Lower lobe of right lung (tissue), 2 donors: ENCODE results near the gene MAP7D2. TPM values are rescaled to one million over a fixed set of nuclear protein-coding genes. Genes with fewer than 3 reads are reported as not detected.

Source experiments
- ATAC-seq, 2 donors: fragments of 200-7000 bp; cut with Tn5 transposase; one replicate each; pipeline ENCODE4 v1.9.1; 2020 to 2022; ENCODE audit warnings: mild to moderate bottlenecking in 2 of 2, moderate library complexity in 2 of 2
- DNase-seq: peaks from one replicate; pipeline ENCODE4 v3.0.0-alpha.2; 2020
- H3K27ac ChIP-seq: fragments of 200-600 bp; one replicate; pipeline ENCODE4 v1.8.0; 2022
- H3K27me3 ChIP-seq: fragments of 200-600 bp; one replicate; pipeline ENCODE4 v1.8.0; 2022; ENCODE audit warnings: low read depth
- H3K36me3 ChIP-seq: fragments of 200-600 bp; one replicate; pipeline ENCODE4 v1.8.0; 2022; ENCODE audit warnings: mild to moderate bottlenecking
- H3K4me1 ChIP-seq: fragments of 200-600 bp; one replicate; pipeline ENCODE4 v1.8.0; 2022
- H3K4me3 ChIP-seq: fragments of 200-600 bp; one replicate; pipeline ENCODE4 v1.8.0; 2022; ENCODE audit warnings: mild to moderate bottlenecking
- H3K9me3 ChIP-seq: fragments of 200-600 bp; one replicate; pipeline ENCODE4 v1.8.0; 2022
- CTCF ChIP-seq: fragments of 200-600 bp; IDR thresholded peaks from one replicate; pipeline ENCODE4 v1.8.0; 2022; ENCODE audit warnings: antibody characterized with exemption, mild to moderate bottlenecking
- intact Hi-C: fragments of 100-400 bp; cut with DNase I; formaldehyde crosslinking; loops from one replicate; pipeline ENCODE4 v1.11.0; 2022
- total RNA-seq: library from RNA; stranded (reverse); fragmentation: NEBNext Ultra II Directional; extraction: Animal tissue kit (Norgen Biotek cat#: 25700); gene quantifications from one replicate; pipeline ENCODE4 v1.2.1, GENCODE V29; 2021
- donor health status: DM: no; HTN: yes; CAD: no; lungs with severe emphysema.

Gene MAP7D2
- total RNA-seq, 1 donor from 2014 or later, result 0.35 TPM

- ATAC-seq, result no peak
- no peak for DNase-seq
- intact Hi-C loops, result no loop called here
- H3K36me3 ChIP-seq, result no peaks in the 10 kb centered on the region
- H3K27ac ChIP-seq, result no peak overlapping the region
- peaks cover 5% of the 10 kb centered on the region for H3K4me1 ChIP-seq
- no peak for TF ChIP-seq CTCF
- H3K27me3 ChIP-seq, result no peaks in the 10 kb centered on the region
- H3K4me3 ChIP-seq, result no peak overlapping the region
- H3K9me3 ChIP-seq, result no peaks in the 10 kb centered on the region
Measured at GRCh38 chrX:19987856-19988255, 128.9 kb downstream of the MAP7D2 start.

- no peak overlapping the region for H3K4me3 ChIP-seq
- H3K9me3 ChIP-seq, result no peaks in the 10 kb centered on the region
- no peaks in the 10 kb centered on the region for H3K36me3 ChIP-seq
- ATAC-seq (no peak), DNase-seq (no peak)
- H3K4me1 ChIP-seq, result peaks cover 5% of the 10 kb centered on the region
- intact Hi-C loops, result no loop called here
- no peak overlapping the region for H3K27ac ChIP-seq
- TF ChIP-seq CTCF, result no peak
- no peaks in the 10 kb centered on the region for H3K27me3 ChIP-seq
Measured at GRCh38 chrX:19986531-19986930, 130.2 kb downstream of the MAP7D2 start.

- no peaks in the 10 kb centered on the region for H3K36me3 ChIP-seq
- intact Hi-C loops, result no loop called here
- ATAC-seq, result no peak
Measured at GRCh38 chrX:19981947-19982346, 134.8 kb downstream of the MAP7D2 start.

GRCh38 chrX:19975845-19976244 is 140.9 kb downstream of the MAP7D2 start:
- Histone ChIP-seq H3K27ac (no peak overlapping the region), H3K4me1 (no peaks in the 10 kb centered on the region), H3K4me3 (no peak overlapping the region), H3K27me3 (no peaks in the 10 kb centered on the region), H3K36me3 (no peaks in the 10 kb centered on the region), H3K9me3 (no peaks in the 10 kb centered on the region)
- ATAC-seq, result no peak
- DNase-seq, result no peak
- intact Hi-C loops, result no loop called here
- TF ChIP-seq CTCF, result no peak

More at GRCh38 chrX:19981947-19982346, 134.8 kb downstream of the MAP7D2 start:
- H3K27ac ChIP-seq, result no peak overlapping the region
- DNase-seq, result no peak
- no peaks in the 10 kb centered on the region for H3K4me1 ChIP-seq
- H3K9me3 ChIP-seq, result no peaks in the 10 kb centered on the region
- H3K4me3 ChIP-seq, result no peak overlapping the region
- no peak for TF ChIP-seq CTCF
- no peaks in the 10 kb centered on the region for H3K27me3 ChIP-seq

- H3K36me3 ChIP-seq, result no peaks in the 10 kb centered on the region
- ATAC-seq, result no peak
Measured at GRCh38 chrX:19972984-19973383, 143.7 kb downstream of the MAP7D2 start.

More at GRCh38 chrX:19972984-19973383, 143.7 kb downstream of the MAP7D2 start:
- no peaks in the 10 kb centered on the region for H3K4me1 ChIP-seq
- H3K27me3 ChIP-seq, result no peaks in the 10 kb centered on the region
- no peak for TF ChIP-seq CTCF
- H3K4me3 ChIP-seq, result no peak overlapping the region
- no peak overlapping the region for H3K27ac ChIP-seq
- intact Hi-C loops, result no loop called here
- no peak for DNase-seq
- H3K9me3 ChIP-seq, result no peaks in the 10 kb centered on the region
